PC-9 (cell line): ENCODE data around the gene GRIN3A. TPM values are rescaled to one million over a fixed set of nuclear protein-coding genes. Genes with fewer than 3 reads are reported as not detected.

ENCODE experiments used
- BruUV-seq: library from RNA; stranded (reverse); fragments of 400-500 nt; replicated peaks from 2 replicates; lab custom pipeline; 2021; lab: Mats Ljungman, UMichigan
- CTCF ChIA-PET: fragments of 300-600 bp; sonication (Branson Sonifier 250); formaldehyde crosslinking; loops from one replicate; lab custom pipeline; 2022; ENCODE audit warnings: antibody characterized with exemption; lab: Charles Lee
- POLR2A ChIA-PET: fragments of 300-600 bp; sonication (Branson Sonifier 250); formaldehyde crosslinking; loops from one replicate; lab custom pipeline; 2022; ENCODE audit warnings: antibody characterized with exemption; ENCODE audit not compliant: unreplicated experiment; lab: Charles Lee
- DNase-seq, 2 experiments: peaks; one replicate each; pipeline versions ENCODE4 v3.0.0 to v3.0.0-alpha.2; 2015 to 2022; ENCODE audit warnings: mixed read lengths in 1 of 2
- H2AFZ ChIP-seq: fragments of 200-600 bp; sonication (generic); 2 replicates; pipeline ENCODE4 v1.8.1; 2017; ENCODE audit warnings: antibody characterized with exemption
- H3F3A ChIP-seq: fragments of 200-600 bp; sonication (generic); 2 replicates; pipeline ENCODE4 v1.8.1; 2017; ENCODE audit warnings: antibody characterized with exemption, mild to moderate bottlenecking, low read depth; ENCODE audit not compliant: insufficient read depth
- H3K27ac ChIP-seq: fragments of 200-600 bp; sonication (generic); 2 replicates; pipeline ENCODE4 v1.6.1; 2016; ENCODE audit warnings: mixed run types
- H3K27me3 ChIP-seq: fragments of 200-600 bp; sonication (generic); 2 replicates; pipeline ENCODE4 v1.6.1; 2016; ENCODE audit warnings: low read depth, mixed run types; ENCODE audit not compliant: insufficient read depth
- H3K36me3 ChIP-seq: fragments of 200-600 bp; sonication (generic); 2 replicates; pipeline ENCODE4 v1.6.1; 2016; ENCODE audit warnings: low read depth, mixed run types
- H3K4me1 ChIP-seq: fragments of 200-600 bp; sonication (generic); replicated peaks from 2 replicates; pipeline ENCODE4 v1.6.1; 2016; ENCODE audit warnings: mixed run types; ENCODE audit not compliant: insufficient read depth
- H3K4me2 ChIP-seq: fragments of 200-600 bp; sonication (generic); 2 replicates; pipeline ENCODE4 v1.6.1; 2017; ENCODE audit warnings: mixed run types
- H3K4me3 ChIP-seq: fragments of 200-600 bp; sonication (generic); 2 replicates; pipeline ENCODE4 v1.6.1; 2016; ENCODE audit warnings: mixed run types
- H3K79me2 ChIP-seq: fragments of 200-600 bp; sonication (generic); 2 replicates; pipeline ENCODE4 v1.6.1; 2017; ENCODE audit warnings: low read depth, mixed run types
- H3K9me2 ChIP-seq: fragments of 200-600 bp; sonication (generic); 2 replicates; pipeline ENCODE4 v1.8.1; 2017; ENCODE audit warnings: mild to moderate bottlenecking; ENCODE audit not compliant: insufficient read depth
- H3K9me3 ChIP-seq: fragments of 200-600 bp; sonication (generic); 2 replicates; pipeline ENCODE4 v1.8.1; 2016; ENCODE audit warnings: low read depth; ENCODE audit not compliant: insufficient read depth
- H4K20me1 ChIP-seq: fragments of 200-600 bp; sonication (generic); 2 replicates; pipeline ENCODE4 v1.8.1; 2017; ENCODE audit not compliant: insufficient read depth
- EZH2 ChIP-seq: fragments of 200-600 bp; sonication (generic); IDR thresholded peaks from 2 replicates; pipeline ENCODE4 v1.8.0; 2017; ENCODE audit warnings: antibody characterized with exemption, low read depth
- intact Hi-C: fragments of 100-400 bp; cut with micrococcal nuclease; formaldehyde crosslinking; loops from one replicate; pipeline ENCODE4 v1.10.0; 2022; ENCODE audit not compliant: unreplicated experiment
- total RNA-seq: library from RNA; stranded (reverse); gene quantifications from 2 replicates; pipeline ENCODE4 v1.2.3, GENCODE V29; 2021
- TF ChIP-seq, protein P1 (sequence below): fragments of 200-600 bp; sonication (generic); conservative IDR thresholded peaks from 2 replicates; pipeline ENCODE4 v1.6.1; 2017; ENCODE audit warnings: mixed run types, antibody characterized with exemption, mild to moderate bottlenecking, moderate library complexity

GRIN3A gene
- total RNA-seq, 1 experiment from 2014 or later = not detected

DNA sequence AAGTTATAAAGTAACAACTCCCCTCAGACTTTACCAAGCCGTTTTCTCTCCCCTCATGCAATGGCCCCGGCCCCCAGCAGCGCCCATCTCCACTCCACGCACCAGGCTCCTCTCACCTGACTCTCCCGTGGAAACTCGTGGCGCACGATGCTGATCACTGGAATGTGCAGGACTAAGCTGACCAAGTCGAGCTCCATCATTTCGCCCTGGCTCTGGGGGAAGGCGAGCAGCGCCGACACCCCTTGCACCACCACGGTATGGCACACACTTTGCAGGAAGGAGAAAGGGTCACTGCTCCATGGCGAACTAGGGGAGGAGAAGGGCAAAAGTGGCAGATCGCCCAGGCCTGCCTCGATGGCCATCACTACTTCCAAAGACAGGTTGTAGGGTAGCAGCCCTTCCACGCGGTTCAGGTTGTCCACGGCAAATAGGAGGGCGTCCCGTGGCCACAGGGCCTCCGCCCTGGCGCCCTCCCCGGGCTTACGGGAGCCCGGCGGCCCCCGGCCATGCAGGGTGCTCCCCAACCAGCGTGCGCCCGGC is 1.2 kb downstream of the GRIN3A start:
- TF ChIP-seq, protein P1, sequence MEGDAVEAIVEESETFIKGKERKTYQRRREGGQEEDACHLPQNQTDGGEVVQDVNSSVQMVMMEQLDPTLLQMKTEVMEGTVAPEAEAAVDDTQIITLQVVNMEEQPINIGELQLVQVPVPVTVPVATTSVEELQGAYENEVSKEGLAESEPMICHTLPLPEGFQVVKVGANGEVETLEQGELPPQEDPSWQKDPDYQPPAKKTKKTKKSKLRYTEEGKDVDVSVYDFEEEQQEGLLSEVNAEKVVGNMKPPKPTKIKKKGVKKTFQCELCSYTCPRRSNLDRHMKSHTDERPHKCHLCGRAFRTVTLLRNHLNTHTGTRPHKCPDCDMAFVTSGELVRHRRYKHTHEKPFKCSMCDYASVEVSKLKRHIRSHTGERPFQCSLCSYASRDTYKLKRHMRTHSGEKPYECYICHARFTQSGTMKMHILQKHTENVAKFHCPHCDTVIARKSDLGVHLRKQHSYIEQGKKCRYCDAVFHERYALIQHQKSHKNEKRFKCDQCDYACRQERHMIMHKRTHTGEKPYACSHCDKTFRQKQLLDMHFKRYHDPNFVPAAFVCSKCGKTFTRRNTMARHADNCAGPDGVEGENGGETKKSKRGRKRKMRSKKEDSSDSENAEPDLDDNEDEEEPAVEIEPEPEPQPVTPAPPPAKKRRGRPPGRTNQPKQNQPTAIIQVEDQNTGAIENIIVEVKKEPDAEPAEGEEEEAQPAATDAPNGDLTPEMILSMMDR = no peak
- no peak for TF ChIP-seq EZH2
- Histone ChIP-seq H4K20me1 (no peaks in the 10 kb centered on the region), H3K9me3 (no peaks in the 10 kb centered on the region), H3F3A (no peaks in the 10 kb centered on the region), H3K36me3 (no peaks in the 10 kb centered on the region), H3K27me3 (peaks cover 3% of the 10 kb centered on the region; the same call in 1 of the 2 replicates), H3K4me1 (no peaks in the 10 kb centered on the region), H3K4me2 (no peak overlapping the region), H3K27ac (no peak overlapping the region), H2AFZ (no peak overlapping the region), H3K9me2 (no peaks in the 10 kb centered on the region), H3K4me3 (no peak overlapping the region), H3K79me2 (no peaks in the 10 kb centered on the region)
- DNase-seq = no peak
- POLR2A ChIA-PET = no interaction called here
- no TSS peak for BruUV-seq
- CTCF ChIA-PET = no interaction called here
- intact Hi-C loops = no loop called here

DNA sequence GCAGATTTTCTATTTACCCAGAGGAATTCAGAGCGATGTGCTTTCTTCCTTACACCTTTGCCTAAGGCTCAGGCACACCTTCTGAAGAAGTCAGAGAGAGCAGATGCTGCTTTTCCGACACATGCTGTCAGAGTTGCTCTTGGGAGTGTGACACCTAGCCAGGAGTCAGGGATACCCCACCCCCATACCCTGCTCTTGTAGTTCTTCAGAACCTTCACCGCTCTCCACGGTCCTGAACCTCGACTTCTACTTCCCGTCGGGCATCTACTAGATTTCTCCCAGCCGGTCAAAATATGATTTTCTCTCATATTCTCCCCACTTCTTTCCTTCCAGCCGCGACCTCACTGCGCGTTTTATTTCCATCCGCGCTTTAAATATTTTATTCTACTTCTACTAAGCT is 1.7 kb downstream of the GRIN3A start:
- Histone ChIP-seq H3K4me3 (no peak overlapping the region), H4K20me1 (no peaks in the 10 kb centered on the region), H2AFZ (no peak overlapping the region), H3K79me2 (no peaks in the 10 kb centered on the region), H3K4me2 (no peak overlapping the region), H3K27ac (no peak overlapping the region), H3K9me3 (no peaks in the 10 kb centered on the region), H3F3A (no peaks in the 10 kb centered on the region), H3K4me1 (no peaks in the 10 kb centered on the region), H3K27me3 (peaks cover 3% of the 10 kb centered on the region; the same call in 1 of the 2 replicates), H3K9me2 (no peaks in the 10 kb centered on the region), H3K36me3 (no peaks in the 10 kb centered on the region)
- CTCF ChIA-PET = no interaction called here
- no peak for DNase-seq
- no peak for TF ChIP-seq EZH2
- TF ChIP-seq, protein P1 = no peak
- no TSS peak for BruUV-seq
- POLR2A ChIA-PET = no interaction called here
- intact Hi-C loops = no loop called here

DNA sequence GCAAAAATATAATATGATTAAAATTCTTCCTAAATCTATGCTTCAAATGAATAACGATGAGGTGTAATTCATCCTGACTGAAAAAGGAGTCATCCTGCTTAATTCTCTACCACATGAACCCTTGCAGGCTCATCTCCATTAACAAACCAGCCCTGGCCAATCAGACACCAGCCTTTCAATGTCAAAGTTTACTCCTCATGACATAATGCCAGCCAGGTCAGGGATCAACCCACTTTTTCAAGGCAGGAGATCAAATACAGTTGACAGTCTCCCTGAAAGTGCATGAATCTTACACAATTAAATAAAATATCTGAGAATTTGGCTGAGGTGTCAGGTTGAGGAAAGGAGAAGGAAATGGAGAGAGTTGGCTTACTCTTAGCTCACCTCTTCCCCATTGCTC is 7.0 kb downstream of the GRIN3A start:
- H4K20me1 ChIP-seq = no peaks in the 10 kb centered on the region
- no TSS peak for BruUV-seq
- no peak for DNase-seq

More for the DNA sequence above, 7.0 kb downstream of the GRIN3A start:
- Histone ChIP-seq H2AFZ (no peak overlapping the region), H3F3A (no peaks in the 10 kb centered on the region), H3K4me3 (no peak overlapping the region), H3K4me2 (no peak overlapping the region), H3K27me3 (no peaks in the 10 kb centered on the region), H3K9me3 (no peaks in the 10 kb centered on the region), H3K27ac (no peak overlapping the region), H3K79me2 (no peaks in the 10 kb centered on the region), H3K4me1 (no peaks in the 10 kb centered on the region), H3K36me3 (no peaks in the 10 kb centered on the region), H3K9me2 (no peaks in the 10 kb centered on the region)
- TF ChIP-seq, protein P1 = no peak
- no peak for TF ChIP-seq EZH2
- ChIA-PET POLR2A (no interaction called here), CTCF (no interaction called here)
- intact Hi-C loops = no loop called here
